Ishikawa (cell line): ENCODE data around the gene DNAJA4.

Source experiments
- CEBPB ChIP-seq: IDR thresholded peaks from 2 replicates; pipeline ENCODE4 v1.6.1; 2012
- CREB1 ChIP-seq: IDR thresholded peaks from 2 replicates; pipeline ENCODE4 v1.6.1; 2012; ENCODE audit warnings: low read depth
- EGR1 ChIP-seq: IDR thresholded peaks from 2 replicates; pipeline ENCODE4 v1.6.1; 2012
- EP300 ChIP-seq: IDR thresholded peaks from 2 replicates; pipeline ENCODE4 v1.6.1; 2012; ENCODE audit warnings: borderline replicate concordance
- FOXM1 ChIP-seq: IDR thresholded peaks from 2 replicates; pipeline ENCODE4 v1.6.1; 2012; ENCODE audit warnings: low read depth, borderline replicate concordance
- MAX ChIP-seq: IDR thresholded peaks from 2 replicates; pipeline ENCODE4 v1.6.1; 2012
- NFIC ChIP-seq: IDR thresholded peaks from 2 replicates; pipeline ENCODE4 v1.6.1; 2012
- RAD21 ChIP-seq: IDR thresholded peaks from 2 replicates; pipeline ENCODE4 v1.6.1; 2012; ENCODE audit warnings: low read depth
- TAF1 ChIP-seq: IDR thresholded peaks from 2 replicates; pipeline ENCODE4 v1.6.1; 2012; ENCODE audit warnings: low read depth, mild to moderate bottlenecking
- TCF12 ChIP-seq: IDR thresholded peaks from 2 replicates; pipeline ENCODE4 v1.6.1; 2012; ENCODE audit warnings: low read depth
- TEAD4 ChIP-seq: IDR thresholded peaks from 2 replicates; pipeline ENCODE4 v1.6.1; 2012
- YY1 ChIP-seq: IDR thresholded peaks from 2 replicates; pipeline ENCODE4 v1.6.1; 2012; ENCODE audit warnings: low read depth
- ZBTB7A ChIP-seq: IDR thresholded peaks from 2 replicates; pipeline ENCODE4 v1.6.1; 2012; ENCODE audit warnings: low read depth
- TF ChIP-seq, protein P1 (sequence below): IDR thresholded peaks from 2 replicates; pipeline ENCODE4 v1.6.1; 2012; ENCODE audit warnings: low read depth, mild to moderate bottlenecking
- TF ChIP-seq, protein P2 (sequence below): IDR thresholded peaks from 2 replicates; pipeline ENCODE4 v1.6.1; 2012

DNAJA4 gene

DNA sequence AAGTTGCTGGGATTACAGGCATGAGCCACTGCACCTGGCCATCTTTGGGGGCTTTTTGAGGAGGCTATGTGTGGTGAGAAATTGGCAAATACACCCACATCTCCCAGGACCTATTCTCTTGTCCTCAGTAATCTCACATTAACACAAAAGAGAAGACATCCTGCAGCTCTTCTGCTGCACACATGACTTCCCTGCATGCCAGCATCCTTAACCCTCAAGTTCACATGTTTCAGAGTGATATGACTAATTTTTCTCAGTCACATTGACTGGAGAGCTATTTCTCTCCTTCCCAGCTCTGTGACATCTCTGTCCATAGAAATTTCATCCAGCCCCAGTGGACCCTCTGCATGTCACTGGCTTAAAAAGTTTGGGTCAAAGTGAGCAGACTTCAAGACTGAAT is 37.0 kb downstream of the DNAJA4 start:
- TF ChIP-seq YY1, result no peak
- TF ChIP-seq TCF12, result no peak
- no peak for TF ChIP-seq RAD21
- TF ChIP-seq, protein P1, sequence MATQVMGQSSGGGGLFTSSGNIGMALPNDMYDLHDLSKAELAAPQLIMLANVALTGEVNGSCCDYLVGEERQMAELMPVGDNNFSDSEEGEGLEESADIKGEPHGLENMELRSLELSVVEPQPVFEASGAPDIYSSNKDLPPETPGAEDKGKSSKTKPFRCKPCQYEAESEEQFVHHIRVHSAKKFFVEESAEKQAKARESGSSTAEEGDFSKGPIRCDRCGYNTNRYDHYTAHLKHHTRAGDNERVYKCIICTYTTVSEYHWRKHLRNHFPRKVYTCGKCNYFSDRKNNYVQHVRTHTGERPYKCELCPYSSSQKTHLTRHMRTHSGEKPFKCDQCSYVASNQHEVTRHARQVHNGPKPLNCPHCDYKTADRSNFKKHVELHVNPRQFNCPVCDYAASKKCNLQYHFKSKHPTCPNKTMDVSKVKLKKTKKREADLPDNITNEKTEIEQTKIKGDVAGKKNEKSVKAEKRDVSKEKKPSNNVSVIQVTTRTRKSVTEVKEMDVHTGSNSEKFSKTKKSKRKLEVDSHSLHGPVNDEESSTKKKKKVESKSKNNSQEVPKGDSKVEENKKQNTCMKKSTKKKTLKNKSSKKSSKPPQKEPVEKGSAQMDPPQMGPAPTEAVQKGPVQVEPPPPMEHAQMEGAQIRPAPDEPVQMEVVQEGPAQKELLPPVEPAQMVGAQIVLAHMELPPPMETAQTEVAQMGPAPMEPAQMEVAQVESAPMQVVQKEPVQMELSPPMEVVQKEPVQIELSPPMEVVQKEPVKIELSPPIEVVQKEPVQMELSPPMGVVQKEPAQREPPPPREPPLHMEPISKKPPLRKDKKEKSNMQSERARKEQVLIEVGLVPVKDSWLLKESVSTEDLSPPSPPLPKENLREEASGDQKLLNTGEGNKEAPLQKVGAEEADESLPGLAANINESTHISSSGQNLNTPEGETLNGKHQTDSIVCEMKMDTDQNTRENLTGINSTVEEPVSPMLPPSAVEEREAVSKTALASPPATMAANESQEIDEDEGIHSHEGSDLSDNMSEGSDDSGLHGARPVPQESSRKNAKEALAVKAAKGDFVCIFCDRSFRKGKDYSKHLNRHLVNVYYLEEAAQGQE, result no peak
- no peak for TF ChIP-seq MAX
- no peak for TF ChIP-seq EP300
- no peak for TF ChIP-seq CEBPB
- no peak for TF ChIP-seq ZBTB7A
- TF ChIP-seq, protein P2, sequence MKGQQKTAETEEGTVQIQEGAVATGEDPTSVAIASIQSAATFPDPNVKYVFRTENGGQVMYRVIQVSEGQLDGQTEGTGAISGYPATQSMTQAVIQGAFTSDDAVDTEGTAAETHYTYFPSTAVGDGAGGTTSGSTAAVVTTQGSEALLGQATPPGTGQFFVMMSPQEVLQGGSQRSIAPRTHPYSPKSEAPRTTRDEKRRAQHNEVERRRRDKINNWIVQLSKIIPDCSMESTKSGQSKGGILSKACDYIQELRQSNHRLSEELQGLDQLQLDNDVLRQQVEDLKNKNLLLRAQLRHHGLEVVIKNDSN, result no peak
- no peak for TF ChIP-seq TEAD4
- no peak for TF ChIP-seq FOXM1
- no peak for TF ChIP-seq NFIC
- TF ChIP-seq CREB1, result no peak
- TF ChIP-seq TAF1, result no peak
- TF ChIP-seq EGR1, result no peak

- TF ChIP-seq TEAD4 (no peak), YY1 (no peak), NFIC (no peak), MAX (no peak), ZBTB7A (no peak), EGR1 (no peak), EP300 (no peak), CREB1 (no peak), TAF1 (no peak), RAD21 (no peak), TCF12 (no peak), CEBPB (no peak), FOXM1 (no peak)
- TF ChIP-seq, protein P2, result no peak
- TF ChIP-seq, protein P1, result no peak
Observed at GRCh38 chr15:78301828-78302227, 37.5 kb downstream of the DNAJA4 start.

- no peak for TF ChIP-seq EP300
- TF ChIP-seq TCF12, result no peak
- TF ChIP-seq TAF1, result no peak
- TF ChIP-seq, protein P2, result no peak
- no peak for TF ChIP-seq TEAD4
- no peak for TF ChIP-seq MAX
- no peak for TF ChIP-seq CEBPB
- TF ChIP-seq RAD21, result no peak
- TF ChIP-seq, protein P1, result no peak
- no peak for TF ChIP-seq EGR1
- no peak for TF ChIP-seq ZBTB7A
- no peak for TF ChIP-seq YY1
- TF ChIP-seq FOXM1, result no peak
- no peak for TF ChIP-seq CREB1
Observed at GRCh38 chr15:78302579-78303312, 38.4 kb downstream of the DNAJA4 start.
